ENCODE measurements around the gene TACC3.
A peak's percentile ranks its signal among the peaks of the same experiment; 100 is the strongest.

TACC3 gene

DNA sequence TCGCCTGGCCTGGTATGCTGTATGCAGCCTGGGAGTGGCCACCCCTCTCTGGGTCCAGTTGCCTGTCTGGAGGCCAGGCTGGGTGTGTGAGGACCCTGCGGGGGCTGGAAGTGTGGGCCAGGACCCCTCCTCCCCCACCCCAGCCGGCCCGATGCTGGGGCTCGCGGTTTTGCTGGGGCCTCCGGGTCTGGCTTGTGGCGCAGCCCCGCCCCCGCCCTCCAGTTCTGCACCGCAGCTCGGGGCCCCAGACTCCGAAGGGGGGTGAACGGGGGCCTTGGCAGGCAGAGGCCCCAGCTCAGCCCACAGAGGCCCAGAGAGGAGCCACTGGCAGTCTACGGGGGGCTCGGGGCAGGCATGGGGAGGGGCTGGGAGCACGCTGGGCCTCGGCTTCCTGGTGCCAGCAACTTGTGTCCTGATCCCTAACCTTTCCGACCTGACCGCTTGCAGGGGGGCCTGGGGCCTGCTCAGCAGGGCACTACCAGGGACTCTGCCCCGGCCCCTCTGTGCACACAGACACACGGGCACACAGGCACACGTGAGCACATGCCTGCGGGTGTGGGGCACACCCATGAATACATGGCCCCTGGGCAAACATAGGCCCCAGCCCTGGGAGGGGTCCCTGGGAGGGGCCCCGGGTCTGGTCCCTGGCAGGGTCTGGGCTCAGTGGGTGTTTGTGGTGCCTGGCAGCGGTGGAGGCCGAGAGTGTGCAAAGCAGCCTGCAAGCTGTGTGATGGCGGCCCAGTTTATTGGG is 50.4 kb downstream of the TACC3 start:
- DNase-seq, result peak in 1 of 56 donors; percentile 24

DNA sequence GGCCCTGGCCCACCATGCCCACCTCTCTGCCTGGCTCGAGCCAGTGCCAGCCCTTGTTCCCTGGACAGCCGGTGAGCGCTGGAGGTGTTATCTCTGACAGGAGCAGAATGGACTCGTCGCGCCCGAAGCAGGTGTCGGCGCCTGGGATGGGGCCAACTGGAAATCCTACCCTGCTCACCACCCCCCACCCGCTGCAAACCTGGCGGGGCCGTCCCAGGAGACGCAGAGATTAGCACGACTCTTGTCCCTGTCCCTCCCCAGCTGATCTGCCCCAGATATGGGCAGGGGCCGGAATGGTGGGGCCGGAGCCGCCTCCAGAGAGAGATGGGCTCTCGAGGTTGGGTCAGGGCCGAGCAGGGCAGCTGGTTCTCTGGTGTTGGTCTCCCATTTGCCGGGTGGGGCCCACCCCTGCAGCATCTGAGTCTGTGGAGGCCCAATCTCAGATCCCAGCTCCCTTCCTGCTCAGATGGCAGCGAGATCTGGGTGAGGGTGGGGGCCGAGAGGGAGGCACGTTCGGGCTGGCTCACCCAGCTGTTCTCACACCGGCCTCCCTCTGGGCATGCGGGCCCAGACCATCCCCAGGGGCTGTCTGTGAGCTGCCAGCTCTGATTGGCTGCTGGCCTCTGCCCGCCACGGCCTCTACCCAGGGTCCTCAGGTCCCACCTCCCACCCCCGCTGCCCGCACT is 51.7 kb downstream of the TACC3 start:
- no peak for DNase-seq

DNA sequence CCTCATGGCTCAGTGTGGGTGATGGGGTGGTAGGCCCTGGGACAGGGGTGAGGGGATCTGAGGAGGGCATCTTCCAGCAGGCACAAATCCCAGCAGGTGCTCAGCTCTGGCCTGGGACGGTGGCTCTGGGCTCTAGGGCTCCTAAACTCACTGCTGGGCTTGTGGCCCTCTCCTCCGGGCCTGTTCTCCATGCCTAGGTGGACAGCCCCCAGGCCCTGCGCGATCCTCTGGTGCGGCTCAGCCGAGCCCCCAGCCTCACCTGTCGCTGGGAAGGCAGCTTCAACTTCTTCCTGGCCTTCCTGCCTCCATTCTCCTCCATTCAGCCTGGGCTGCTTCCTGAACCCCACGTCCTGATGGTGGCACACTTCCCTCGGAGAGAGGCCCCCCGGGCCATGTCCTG is 52.4 kb downstream of the TACC3 start:
- no peak for DNase-seq

DNA sequence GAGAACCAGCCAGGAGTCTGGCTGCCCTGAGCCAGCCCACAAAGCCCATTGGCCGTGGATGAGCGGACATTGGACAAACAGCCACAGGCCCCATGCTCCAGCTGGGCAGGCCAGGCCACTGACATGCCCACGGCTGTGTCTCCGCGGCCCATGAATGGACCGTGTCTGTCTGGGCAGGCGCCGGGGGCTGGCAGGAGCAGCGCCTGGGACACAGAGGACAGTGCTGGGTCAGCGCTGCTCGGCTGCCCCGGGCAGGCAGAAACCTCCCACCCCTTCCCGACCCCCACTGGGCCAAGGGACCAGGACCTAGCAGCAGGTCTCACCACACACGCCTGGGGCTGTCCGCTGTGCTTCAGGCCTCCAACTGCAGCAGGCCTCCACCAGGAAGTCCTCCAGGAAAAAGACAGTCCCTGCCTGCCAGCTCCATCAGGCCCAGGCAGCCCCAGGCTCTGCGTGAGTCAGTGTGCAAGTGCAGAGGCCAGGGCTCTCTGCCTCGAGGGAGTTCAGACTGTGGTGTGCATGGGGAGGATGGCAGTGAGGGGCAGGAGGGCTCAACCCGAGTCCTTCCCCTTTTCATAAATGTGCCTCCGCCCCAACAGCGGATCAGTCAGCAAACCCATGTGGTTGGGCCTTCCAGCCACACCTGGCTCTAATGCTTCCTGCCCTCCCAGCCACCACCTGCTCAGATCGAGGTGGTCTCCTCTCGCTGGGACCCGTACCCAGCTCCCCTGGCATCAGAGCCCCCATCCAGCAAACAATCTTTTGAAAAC is 54.6 kb downstream of the TACC3 start:
- DNase-seq, result peak in 50 of 56 donors; percentile 13 to 86 (median 58)

DNA sequence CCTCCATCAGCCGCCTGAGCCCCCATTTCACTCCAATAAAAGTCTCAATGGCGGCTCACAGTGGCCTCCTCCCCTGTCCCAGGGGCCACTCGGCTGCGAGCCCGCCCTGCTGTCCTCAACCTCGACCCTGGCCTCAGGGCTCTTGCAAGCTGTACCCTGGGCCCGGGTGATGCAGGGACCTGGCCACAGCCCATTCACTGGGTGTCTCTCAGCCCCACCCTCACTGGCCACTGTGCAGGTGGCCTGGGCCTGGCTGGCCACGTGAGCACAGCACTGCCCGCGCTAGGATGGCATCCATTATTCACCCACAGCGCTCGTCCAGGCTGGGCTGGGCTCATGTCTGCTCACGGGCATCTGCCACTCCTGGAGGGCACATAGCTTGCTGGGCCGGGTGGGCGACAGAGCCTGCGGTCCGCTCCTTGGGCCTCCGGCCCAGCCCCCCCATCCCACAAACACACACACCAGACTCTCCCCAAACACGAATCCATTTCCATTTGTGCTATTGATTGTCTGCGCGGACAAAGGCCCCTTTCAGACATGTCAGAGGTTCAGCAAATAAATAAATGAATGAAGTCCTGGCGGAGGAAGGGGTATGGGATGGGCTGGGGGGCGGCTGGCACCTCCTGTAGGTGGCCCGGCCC is 55.3 kb downstream of the TACC3 start:
- peak in 7 of 56 donors; percentile 15 to 52 (median 32) for DNase-seq

DNA sequence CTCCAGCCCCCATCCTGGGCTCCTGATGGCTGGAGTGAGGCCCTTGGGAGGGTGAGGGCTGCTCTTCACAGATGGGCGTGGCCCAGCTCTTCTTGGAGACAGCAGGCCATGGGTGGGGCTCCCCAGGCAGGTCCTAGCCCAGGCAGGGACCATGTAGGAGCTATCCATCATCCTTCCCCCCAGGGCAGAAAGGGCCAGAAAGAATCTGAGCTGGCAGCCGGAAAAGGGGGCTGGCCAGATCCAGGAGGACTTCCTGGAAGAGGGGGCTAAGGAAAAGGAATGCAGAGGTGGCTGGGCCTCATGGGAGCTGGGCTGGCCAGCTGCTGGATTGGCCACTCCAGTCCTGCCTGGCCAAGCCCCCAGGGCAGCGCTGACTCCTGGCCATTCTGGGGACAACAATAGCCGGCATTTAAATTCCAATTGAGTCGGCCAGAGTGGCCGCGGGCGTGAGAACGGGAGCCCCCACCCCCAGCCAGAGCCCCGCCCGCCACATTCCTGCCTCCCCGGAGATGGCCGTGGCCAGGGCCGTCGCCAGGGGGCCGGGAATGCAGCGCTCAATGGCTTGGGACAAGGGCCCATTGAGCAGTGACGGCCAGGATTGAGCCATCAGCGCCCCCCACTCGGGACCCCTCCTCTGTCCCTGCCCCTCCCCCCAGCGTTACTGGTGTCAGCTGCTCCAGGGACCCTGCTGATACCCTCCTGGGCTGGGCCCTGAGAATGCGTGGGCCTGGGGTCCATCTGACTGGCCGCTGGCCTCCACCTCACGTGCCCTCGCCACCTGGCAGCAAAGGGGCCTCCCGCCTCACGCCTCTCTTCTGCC is 56.7 kb downstream of the TACC3 start:
- peak in 44 of 56 donors; percentile 18 to 83 (median 50) for DNase-seq

DNA sequence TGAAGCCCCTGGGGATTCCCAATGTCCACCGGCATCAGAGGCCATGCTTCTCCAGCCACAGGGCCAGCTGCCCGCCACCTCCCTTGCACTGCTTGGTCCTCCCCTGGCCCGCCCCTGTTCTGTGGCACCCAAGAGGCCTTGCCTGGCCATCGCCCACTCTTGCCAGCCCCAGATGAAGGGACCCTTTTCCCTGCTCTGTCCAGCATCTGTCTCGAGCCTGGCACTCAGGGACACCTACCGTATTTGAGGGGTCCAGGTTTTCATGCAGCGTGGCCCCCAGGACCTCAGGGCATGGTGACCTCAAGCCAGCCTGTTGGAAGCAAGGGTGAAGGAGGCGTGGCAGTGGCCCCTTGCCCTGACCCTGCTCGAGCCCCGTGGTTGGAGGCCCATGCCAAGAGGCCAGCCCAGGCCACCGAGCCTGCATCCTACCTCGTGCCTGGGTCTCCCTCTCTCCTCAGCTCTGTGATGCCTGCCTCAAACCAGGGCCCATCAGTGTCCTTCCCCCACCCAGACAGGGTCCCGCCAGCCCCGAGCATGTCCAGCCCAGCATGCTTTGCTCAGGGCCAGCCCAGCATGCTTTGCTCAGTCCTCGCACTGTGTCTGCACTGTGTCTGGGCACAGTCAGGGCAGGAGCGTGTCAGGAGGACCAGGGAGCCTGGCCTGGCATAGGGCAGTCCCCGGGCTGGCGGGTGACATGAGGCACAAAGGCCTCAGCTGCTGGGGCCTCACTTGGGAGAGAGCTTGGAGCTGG is 57.5 kb downstream of the TACC3 start:
- DNase-seq, result peak in 4 of 56 donors; percentile 12 to 37 (median 20)

DNA sequence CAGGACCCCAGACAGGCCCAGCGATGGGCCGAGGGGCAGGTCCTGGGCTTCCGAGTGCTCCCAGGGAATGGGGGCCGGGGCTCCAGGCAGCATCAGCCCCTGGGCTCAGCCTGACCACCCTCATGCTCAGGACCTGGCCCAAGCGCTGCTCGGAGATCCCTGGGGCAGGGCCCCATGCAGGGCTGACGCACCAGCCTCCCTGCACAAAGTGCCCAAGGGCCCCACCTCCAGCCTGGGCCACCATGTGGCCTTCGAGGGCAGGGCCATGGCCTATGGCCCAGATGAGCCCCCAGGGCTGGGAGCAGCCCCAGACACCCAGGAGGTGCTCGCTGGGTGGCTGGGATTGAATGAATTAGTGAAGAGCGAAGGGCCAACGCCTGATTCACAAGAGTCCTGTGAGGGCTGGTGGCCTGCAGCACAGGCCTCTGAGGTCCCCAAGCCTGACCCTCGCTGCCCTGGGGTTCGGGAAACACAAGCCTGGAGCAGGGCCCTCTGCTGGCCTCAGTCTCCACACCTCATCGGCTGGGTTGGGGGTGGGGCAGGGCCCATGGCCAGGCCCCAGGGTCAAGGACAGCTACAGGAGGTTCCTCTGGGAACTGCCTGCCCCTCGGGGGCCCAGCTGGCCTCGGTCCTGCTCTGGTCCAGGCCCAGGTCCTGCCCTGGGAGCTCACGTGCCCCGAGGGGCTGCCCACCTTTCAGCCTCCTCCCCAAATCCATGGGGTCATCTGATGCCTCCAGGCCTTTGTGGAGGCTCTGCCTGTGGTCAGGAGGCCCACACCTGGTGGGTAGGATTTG is 58.5 kb downstream of the TACC3 start:
- peak in 5 of 56 donors; percentile 15 to 42 (median 20) for DNase-seq

DNA sequence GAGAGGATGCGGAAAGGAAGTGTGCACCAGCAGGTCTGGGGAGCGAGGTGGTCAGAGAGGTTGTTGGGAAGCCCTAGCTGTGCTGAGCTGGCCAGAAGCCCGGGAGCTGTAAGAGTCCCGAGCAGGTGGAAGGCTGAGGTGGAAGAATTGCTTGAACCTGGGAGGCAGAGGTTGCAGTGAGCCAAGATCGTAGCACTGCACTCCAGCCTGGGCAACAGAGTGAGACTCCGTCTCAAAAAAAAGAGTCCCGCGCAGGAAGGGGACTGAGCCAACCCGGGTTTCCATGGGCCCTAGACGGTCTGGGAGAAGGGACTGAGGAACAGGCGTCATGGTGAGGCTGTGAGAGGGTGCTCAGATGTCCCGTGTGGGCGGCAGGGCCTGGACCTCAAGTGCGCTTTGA is 59.1 kb downstream of the TACC3 start:
- no peak for DNase-seq

DNA sequence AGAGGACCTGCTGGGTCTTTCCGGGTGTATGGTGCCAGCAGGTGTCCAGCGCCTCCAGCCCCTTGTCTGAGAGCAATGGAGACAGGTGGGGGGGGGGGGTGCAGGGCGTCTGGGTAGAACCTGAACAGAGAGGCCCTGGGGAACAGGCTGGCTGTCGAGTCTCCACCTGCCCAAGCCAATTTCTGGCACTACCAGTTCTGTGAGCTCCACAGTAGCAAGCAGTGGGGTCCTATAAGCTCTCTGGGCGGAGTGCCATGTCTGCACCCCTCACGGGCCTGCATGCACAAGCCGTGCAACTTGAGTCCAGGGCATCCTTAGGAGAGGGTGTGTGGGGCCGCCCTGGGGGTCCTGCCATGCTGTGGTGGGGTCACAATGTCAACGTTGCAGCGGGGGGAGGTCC is 61.7 kb downstream of the TACC3 start:
- no peak for DNase-seq

DNA sequence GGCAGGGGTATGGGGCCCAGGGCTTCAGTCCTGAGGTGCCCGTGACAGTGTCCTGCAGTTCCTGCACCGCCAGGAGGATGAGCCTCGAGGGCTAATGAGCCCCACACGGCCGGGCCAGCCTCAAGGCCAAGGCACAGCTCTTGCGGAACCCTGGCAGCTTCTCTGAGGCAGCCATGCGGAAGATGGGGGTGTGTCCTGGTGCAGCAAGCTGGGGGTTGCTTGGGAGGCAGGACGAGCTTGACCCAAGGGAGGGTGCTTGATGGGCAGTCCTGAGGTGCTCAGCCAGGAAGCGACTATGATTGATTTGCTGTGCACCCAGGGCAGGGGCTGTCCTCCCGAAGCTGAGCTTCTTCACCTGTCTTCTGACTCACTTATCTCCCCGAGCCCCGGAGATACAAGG is 62.6 kb downstream of the TACC3 start:
- peak in 5 of 56 donors; percentile 25 to 39 (median 30) for DNase-seq

DNA sequence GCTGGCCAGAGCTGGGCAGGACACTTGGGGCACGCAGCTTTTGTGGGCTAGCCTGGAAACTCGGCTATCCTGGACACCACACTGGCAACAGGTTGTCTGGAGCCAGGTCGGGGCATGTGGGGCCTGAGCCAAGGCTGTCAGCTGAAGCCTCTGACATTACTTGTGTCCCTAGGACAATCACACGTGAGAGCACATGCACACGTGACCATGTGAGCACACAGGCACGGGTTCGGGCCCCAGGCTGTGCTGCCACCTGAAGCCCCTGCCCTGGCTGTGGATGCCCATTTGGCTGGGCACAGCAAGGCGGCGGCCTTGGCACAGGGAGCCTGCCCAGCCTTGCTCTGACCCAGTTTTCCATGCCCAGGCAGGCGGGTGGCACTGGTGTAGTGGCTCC is 63.1 kb downstream of the TACC3 start:
- DNase-seq, result peak in 13 of 56 donors; percentile 11 to 48 (median 41)

DNA sequence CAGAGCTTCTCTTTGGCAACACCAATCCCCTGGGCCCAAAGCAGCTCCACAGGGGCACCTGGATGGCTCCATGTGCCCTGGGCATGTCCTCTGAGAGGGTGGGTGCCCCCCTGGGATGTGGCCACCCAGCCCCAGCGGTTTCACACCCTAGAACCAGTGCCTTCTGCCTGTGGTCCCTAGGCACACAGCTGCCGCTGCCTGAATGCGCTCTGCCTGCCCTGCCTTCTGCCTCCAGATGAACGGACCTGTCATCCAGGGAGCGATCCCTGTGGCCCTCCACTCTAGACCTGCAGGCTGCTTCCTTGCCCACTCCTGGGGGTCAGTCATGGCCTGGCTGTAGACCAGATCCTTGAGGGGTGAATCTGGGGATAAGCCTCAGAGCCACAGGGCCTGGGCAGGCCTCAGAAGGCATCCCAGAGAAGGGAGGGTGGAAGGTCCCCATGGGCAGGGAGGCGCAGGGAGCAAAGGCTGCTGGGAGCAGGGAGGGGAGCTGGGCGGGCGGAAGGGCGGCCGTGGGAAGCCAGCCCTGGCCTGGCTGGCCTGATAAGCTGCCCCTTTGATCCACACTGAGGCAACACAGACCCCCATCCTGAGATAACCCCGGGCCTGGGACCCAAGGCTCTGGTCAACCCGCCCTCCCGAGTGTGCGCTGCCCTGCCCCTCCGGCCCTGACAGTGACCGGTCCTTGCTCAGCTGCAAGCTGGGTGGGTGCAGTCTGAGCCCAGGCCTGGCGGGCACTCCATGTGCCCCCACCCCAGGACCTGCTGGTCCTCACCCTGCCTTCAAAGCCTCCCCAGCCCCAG is 63.7 kb downstream of the TACC3 start:
- peak in 1 of 56 donors; percentile 44 for DNase-seq

DNA sequence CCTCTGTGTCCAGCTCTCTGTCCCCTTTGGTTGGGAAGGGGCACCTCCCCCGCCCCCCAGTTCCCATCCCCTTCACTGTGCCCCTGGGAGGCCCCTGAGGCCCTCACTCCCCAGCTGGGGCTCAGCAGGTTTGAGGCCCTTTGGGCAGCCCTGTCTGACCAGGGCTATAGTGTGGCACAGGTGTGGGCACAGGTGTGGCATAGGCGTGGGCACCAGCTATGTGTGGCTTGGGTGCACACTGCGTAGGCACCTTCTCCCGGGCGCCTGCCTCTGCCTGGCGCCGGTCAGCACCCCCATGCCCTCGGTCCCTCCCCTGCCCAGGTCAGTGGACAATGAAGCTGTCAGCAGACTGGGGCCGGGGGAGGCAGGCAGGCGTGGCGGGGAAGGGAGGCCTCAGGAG is 64.3 kb downstream of the TACC3 start:
- DNase-seq, result no peak

DNA sequence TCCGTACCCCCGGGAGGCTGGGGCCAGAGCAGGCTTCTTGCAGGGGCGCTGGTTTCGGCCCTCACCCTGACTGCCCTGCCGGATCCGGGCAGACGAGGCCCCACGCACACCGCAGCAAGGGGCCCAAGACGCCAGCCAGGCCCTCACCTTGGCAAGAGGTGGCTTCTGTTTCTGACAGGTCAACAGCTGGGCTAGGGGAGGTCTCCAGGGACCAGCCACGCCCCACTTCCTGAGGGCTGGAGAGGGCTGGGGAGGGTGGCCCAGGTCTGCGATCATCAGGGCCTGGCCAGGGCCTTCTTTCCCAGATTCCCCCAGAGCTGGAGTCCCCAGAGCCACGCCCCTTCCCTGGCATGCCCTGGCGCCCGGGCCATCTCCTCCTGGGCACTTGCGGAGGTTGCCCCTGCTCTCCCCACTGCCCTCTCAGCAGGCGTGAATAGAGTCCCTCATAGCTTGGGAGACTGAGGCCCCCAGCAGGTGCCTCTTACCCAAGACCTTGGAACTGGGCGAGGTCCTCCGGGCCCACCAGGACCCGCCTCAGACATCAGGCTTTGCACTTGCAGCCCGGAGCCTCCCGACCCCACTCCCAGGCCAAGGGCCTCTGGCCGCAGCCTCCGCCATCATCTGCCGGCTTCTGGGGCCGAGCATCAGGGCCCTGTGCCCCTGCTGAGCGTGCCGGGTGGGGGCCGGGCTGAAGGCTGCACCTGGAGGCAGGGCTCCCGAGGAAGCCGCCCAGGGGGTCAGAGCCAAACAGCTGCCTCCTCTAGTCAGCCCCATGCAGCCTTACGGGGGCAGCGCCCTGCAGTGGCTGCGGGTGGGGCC is 65.4 kb downstream of the TACC3 start:
- no peak for DNase-seq

DNA sequence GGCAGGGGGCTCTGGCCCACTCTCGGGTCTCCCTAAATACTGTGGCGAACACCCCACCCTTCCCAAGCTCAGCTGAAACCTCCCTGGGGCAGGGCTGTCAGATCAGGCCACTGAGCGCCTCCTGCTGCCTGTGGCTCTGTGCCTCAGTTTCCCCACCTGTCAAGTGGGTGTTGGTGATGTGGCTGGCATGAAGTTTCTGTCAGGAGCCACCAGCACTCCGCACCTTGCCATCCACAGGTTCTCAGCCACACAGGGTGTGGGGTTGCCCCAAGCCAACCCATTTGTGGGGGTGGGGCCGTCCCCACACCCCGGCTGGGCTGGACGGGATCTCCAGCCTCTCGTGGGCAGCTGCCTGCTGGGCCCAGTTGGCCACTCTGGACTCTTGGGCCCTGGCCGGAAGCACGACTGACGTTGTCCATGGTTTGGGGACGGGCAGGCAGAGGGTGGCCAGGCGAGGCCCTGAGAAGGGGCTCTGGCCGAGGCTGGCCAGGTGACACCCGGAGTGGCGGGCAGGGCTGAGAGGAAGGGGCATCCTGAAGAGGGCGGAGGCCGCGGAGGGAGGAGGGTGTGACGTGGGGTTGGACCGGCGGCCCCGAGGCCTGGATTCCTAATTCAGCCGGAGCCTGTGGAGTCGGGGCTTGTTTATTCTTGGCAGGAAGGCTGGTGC is 66.2 kb downstream of the TACC3 start:
- peak in 9 of 56 donors; percentile 26 to 54 (median 39) for DNase-seq

All from nucleus accumbens (tissue), 56 donors.